ENCODE results near the gene PAGR1. TPM values are rescaled to one million over a fixed set of nuclear protein-coding genes. Genes with fewer than 3 reads are reported as not detected.
A peak's percentile ranks its signal among the peaks of the same experiment; 100 is the strongest.

The PAGR1 gene
- total and polyA plus RNA-seq, 2 of the 8 experiments (the other 6 are each of a cell fraction or from before 2014, with no cell fraction given), result 35.4 to 56.4 TPM

GRCh38 chr16:29864205-29864604, 48.3 kb downstream of the PAGR1 start:
- Histone ChIP-seq H2BK20ac (ENCODE audit: low read length) (no peak overlapping the region), H2BK120ac (replicated peaks; ENCODE audit: low read depth, low read length) (no peak overlapping the region), H3K9me3 (ENCODE audit: insufficient read depth in 2 of 2, low read depth in 1 of 2, low read length in 1 of 2) (no peaks in the 10 kb centered on the region), H2AFZ (ENCODE audit: low read length) (no peak overlapping the region), H2AK5ac (ENCODE audit: low read depth, low read length) (no peak overlapping the region), H3K27ac (ENCODE audit: low read depth, low read length) (no peak overlapping the region), H3K14ac (ENCODE audit: insufficient read length) (no peak overlapping the region), H2BK12ac (ENCODE audit: low read depth, low read length) (0 out of 2 replicates have a peak overlapping the region, but pooled peaks have one; percentile 17), H4K91ac (replicated peaks; ENCODE audit: insufficient read length, low read length) (no peak overlapping the region), H3K23ac (ENCODE audit: insufficient read length) (no peak overlapping the region), H3K4me2 (ENCODE audit: insufficient read depth in 1 of 2, low read depth in 2 of 2, low read length in 2 of 2) (peak overlapping the region in 1 of 2 experiments; percentile 64; a peak in 1 of 4 replicates), H2BK15ac (ENCODE audit: low read length) (no peak overlapping the region), H3K23me2 (ENCODE audit: low read depth, low read length) (peaks cover 8% of the 10 kb centered on the region; the same call in 1 of the 2 replicates), H2BK5ac (ENCODE audit: low read depth, low read length) (no peak overlapping the region), H4K5ac (ENCODE audit: insufficient read length, low read depth, low read length) (no peak overlapping the region), H3K79me2 (ENCODE audit: control insufficient read depth in 1 of 2, insufficient read depth in 2 of 2, low read length in 2 of 2) (peaks cover 0 to 9% of the 10 kb centered on the region in 2 experiments; a peak in 2 of 4 replicates), H3K79me1 (ENCODE audit: low read depth, low read length) (peaks cover 9% of the 10 kb centered on the region), H3K4me3 (ENCODE audit: extremely low read depth in 1 of 4, insufficient read depth in 2 of 4, low read depth in 3 of 4, low read length in 4 of 4) (no peak overlapping the region), H3K27me3 (replicated peaks in 1 of 4; ENCODE audit: control insufficient read depth in 3 of 4, extremely low read depth in 1 of 4, insufficient read depth in 3 of 4, low read length in 3 of 4) (no peaks in the 10 kb centered on the region), H3K36me3 (ENCODE audit: control insufficient read depth in 2 of 4, insufficient read depth in 4 of 4, low read length in 3 of 4) (peaks cover 0 to 6% (median 1%) of the 10 kb centered on the region in 4 experiments; a peak in 5 of 8 replicates), H3K18ac (ENCODE audit: extremely low read depth, low read length) (no peak overlapping the region), H3K4ac (replicated peaks; ENCODE audit: insufficient read length, low read depth, low read length) (peak overlapping the region; percentile 81), H3K56ac (replicated peaks; ENCODE audit: insufficient read length, low read depth, low read length) (no peak overlapping the region), H3K9ac (replicated peaks in 1 of 4; ENCODE audit: extremely low read depth in 1 of 4, low read depth in 3 of 4, low read length in 3 of 4) (no peak overlapping the region), H4K20me1 (replicated peaks in 1 of 2; ENCODE audit: control insufficient read depth in 1 of 2, insufficient read depth in 2 of 2, low read length in 2 of 2) (peaks cover 0 to 5% of the 10 kb centered on the region in 2 experiments), H3K4me1 (replicated peaks in 1 of 4; ENCODE audit: control insufficient read depth in 3 of 4, insufficient read depth in 4 of 4, low read length in 3 of 4) (peaks cover 0 to 7% (median 3%) of the 10 kb centered on the region in 4 experiments; a peak in 3 of 7 replicates), H4K8ac (ENCODE audit: extremely low read depth, insufficient read depth, low read length) (peak overlapping the region; percentile 45; the same call in 1 of the 2 replicates)
- DNase-seq (ENCODE audit: low read depth in 1 of 2, low spot score in 2 of 2), result no peak
- WGBS, 2 experiments (ENCODE audit: extremely low coverage in 1 of 2, insufficient coverage in 1 of 2, insufficient read length in 1 of 2, insufficient replicate concordance in 2 of 2, low coverage in 1 of 2, low lambda C conversion rate in 2 of 2, missing lambda C conversion rate in 1 of 2), result 88% methylated on average over 8 of the region's 9 CpGs; no CpG with 5 or more reads in 1 of the 2 experiments
- POLR2A ChIA-PET (ENCODE audit: partially characterized antibody), result interaction anchor here (0.6 to 2.4 kb wide), 6 partner anchors 9 to 74 kb away, joined by 3 to 9 read pairs (median 4); partner anchors contain the start of genes KIF22 and PAGR1
- FAIRE-seq, result no peak
- CTCF ChIA-PET (ENCODE audit: partially characterized antibody), result interaction anchor here (0.6 to 4.9 kb wide), 6 partner anchors 10 to 149 kb away, joined by 3 to 21 read pairs (median 5); no protein-coding TSS in a partner anchor
- TF ChIP-seq, protein P1, sequence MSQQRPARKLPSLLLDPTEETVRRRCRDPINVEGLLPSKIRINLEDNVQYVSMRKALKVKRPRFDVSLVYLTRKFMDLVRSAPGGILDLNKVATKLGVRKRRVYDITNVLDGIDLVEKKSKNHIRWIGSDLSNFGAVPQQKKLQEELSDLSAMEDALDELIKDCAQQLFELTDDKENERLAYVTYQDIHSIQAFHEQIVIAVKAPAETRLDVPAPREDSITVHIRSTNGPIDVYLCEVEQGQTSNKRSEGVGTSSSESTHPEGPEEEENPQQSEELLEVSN (IDR thresholded peaks at IDR 0.05), result no peak
- TF ChIP-seq CEBPB (IDR thresholded peaks at IDR 0.05; ENCODE audit: low read depth, low read length) (no peak), EGR1 (IDR thresholded peaks at IDR 0.05; ENCODE audit: borderline replicate concordance, low read depth, low read length) (no peak), TAF1 (IDR thresholded peaks at IDR 0.05; ENCODE audit: low read depth, low read length) (no peak), RBBP5 (IDR thresholded peaks at IDR 0.05; ENCODE audit: borderline replicate concordance, low read depth, low read length) (no peak), SP1 (IDR thresholded peaks at IDR 0.05; ENCODE audit: low read depth, low read length) (no peak), POLR2AphosphoS5 (IDR thresholded peaks at IDR 0.05; ENCODE audit: low read depth, low read length) (no peak), CTCF (IDR thresholded peaks at IDR 0.05; ENCODE audit: control extremely low read depth in 1 of 3, insufficient read depth in 1 of 3, low read depth in 1 of 3, low read length in 3 of 3) (no peak), TBP (IDR thresholded peaks at IDR 0.05; ENCODE audit: low read depth, low read length) (no peak), CBX5 (IDR thresholded peaks at IDR 0.05; ENCODE audit: low read depth, low read length) (no peak), JUN (IDR thresholded peaks at IDR 0.05; ENCODE audit: low read depth, low read length) (no peak)
